ENCODE results near the gene SMC3.
"Not testable (repeated sequence)": the region's sequence is repeated elsewhere in the genome, so short reads cannot be mapped to it uniquely, and the experiment has no call there.

DNA sequence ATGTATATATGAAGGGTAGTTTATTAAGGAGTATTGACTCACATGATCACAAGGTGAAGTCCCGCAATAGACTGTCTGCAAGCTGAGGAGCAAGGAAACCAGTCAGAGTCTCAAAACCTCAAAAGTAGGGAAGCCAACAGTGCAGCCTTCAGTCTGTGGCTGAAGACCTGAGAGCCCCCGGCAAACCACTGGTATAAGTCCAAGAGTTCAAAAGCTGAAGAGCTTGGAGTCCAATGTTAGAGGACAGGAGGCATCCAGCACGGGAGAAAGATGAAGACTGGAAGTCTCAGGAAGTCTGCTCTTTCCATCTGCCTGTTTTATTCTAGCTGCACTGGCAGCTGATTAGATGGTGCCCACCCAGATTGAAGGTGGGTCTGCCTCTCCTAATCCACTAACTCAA lies 43.3 kb downstream of the SMC3 start:
- TF ChIP-seq, protein P1, sequence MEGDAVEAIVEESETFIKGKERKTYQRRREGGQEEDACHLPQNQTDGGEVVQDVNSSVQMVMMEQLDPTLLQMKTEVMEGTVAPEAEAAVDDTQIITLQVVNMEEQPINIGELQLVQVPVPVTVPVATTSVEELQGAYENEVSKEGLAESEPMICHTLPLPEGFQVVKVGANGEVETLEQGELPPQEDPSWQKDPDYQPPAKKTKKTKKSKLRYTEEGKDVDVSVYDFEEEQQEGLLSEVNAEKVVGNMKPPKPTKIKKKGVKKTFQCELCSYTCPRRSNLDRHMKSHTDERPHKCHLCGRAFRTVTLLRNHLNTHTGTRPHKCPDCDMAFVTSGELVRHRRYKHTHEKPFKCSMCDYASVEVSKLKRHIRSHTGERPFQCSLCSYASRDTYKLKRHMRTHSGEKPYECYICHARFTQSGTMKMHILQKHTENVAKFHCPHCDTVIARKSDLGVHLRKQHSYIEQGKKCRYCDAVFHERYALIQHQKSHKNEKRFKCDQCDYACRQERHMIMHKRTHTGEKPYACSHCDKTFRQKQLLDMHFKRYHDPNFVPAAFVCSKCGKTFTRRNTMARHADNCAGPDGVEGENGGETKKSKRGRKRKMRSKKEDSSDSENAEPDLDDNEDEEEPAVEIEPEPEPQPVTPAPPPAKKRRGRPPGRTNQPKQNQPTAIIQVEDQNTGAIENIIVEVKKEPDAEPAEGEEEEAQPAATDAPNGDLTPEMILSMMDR (IDR thresholded peaks at IDR 0.05 in 2 of 3, conservative IDR thresholded peaks at IDR 0.05 in 1 of 3; ENCODE audit: borderline replicate concordance in 1 of 3, insufficient read depth in 1 of 3, low read depth in 2 of 3, low read length in 2 of 3): not testable (repeated sequence)
- TF ChIP-seq CEBPB, SP1 (IDR thresholded peaks at IDR 0.05; ENCODE audit: low read depth): not testable (repeated sequence)
- TF ChIP-seq, protein P2, sequence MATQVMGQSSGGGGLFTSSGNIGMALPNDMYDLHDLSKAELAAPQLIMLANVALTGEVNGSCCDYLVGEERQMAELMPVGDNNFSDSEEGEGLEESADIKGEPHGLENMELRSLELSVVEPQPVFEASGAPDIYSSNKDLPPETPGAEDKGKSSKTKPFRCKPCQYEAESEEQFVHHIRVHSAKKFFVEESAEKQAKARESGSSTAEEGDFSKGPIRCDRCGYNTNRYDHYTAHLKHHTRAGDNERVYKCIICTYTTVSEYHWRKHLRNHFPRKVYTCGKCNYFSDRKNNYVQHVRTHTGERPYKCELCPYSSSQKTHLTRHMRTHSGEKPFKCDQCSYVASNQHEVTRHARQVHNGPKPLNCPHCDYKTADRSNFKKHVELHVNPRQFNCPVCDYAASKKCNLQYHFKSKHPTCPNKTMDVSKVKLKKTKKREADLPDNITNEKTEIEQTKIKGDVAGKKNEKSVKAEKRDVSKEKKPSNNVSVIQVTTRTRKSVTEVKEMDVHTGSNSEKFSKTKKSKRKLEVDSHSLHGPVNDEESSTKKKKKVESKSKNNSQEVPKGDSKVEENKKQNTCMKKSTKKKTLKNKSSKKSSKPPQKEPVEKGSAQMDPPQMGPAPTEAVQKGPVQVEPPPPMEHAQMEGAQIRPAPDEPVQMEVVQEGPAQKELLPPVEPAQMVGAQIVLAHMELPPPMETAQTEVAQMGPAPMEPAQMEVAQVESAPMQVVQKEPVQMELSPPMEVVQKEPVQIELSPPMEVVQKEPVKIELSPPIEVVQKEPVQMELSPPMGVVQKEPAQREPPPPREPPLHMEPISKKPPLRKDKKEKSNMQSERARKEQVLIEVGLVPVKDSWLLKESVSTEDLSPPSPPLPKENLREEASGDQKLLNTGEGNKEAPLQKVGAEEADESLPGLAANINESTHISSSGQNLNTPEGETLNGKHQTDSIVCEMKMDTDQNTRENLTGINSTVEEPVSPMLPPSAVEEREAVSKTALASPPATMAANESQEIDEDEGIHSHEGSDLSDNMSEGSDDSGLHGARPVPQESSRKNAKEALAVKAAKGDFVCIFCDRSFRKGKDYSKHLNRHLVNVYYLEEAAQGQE (IDR thresholded peaks at IDR 0.05; ENCODE audit: low read depth): not testable (repeated sequence)

Measured in HCT116 (cell line).